KMS-11 (cell line): ENCODE measurements around the gene STXBP6.

Source experiments
- H2AFZ ChIP-seq: fragments of 200-600 bp; sonication (generic); 2 replicates; pipeline ENCODE4 v1.6.1; 2016; ENCODE audit warnings: antibody characterized with exemption, mixed run types, low read depth
- H3K27ac ChIP-seq: fragments of 200-600 bp; sonication (generic); 2 replicates; pipeline ENCODE4 v1.6.1; 2016; ENCODE audit warnings: mild to moderate bottlenecking, mixed run types
- H3K27me3 ChIP-seq: fragments of 200-600 bp; sonication (generic); 2 replicates; pipeline ENCODE4 v1.6.1; 2017; ENCODE audit warnings: mild to moderate bottlenecking, low read depth, mixed run types, moderate library complexity; ENCODE audit not compliant: insufficient read depth
- H3K36me3 ChIP-seq: fragments of 200-600 bp; sonication (generic); 2 replicates; pipeline ENCODE4 v1.6.1; 2017; ENCODE audit warnings: mild to moderate bottlenecking, mixed run types; ENCODE audit not compliant: insufficient read depth
- H3K4me1 ChIP-seq: fragments of 200-600 bp; sonication (generic); 2 replicates; pipeline ENCODE4 v1.6.1; 2016; ENCODE audit warnings: mild to moderate bottlenecking, low read depth, mixed run types; ENCODE audit not compliant: poor library complexity, severe bottlenecking
- H3K4me2 ChIP-seq: fragments of 200-600 bp; sonication (generic); 2 replicates; pipeline ENCODE4 v1.7.0; 2016; ENCODE audit warnings: mild to moderate bottlenecking, mixed run types
- H3K4me3 ChIP-seq: fragments of 200-600 bp; sonication (generic); IDR thresholded peaks from 2 replicates; pipeline ENCODE4 v1.6.1; 2017; ENCODE audit warnings: low read depth, low read length, mixed read lengths; ENCODE audit not compliant: insufficient read depth
- H3K79me2 ChIP-seq: fragments of 200-600 bp; sonication (generic); 2 replicates; pipeline ENCODE4 v1.6.1; 2016; ENCODE audit warnings: low read depth, mixed run types; ENCODE audit not compliant: insufficient read depth
- H3K9ac ChIP-seq: fragments of 200-600 bp; sonication (generic); 2 replicates; pipeline ENCODE4 v1.6.1; 2016; ENCODE audit warnings: mild to moderate bottlenecking, mixed run types
- H4K20me1 ChIP-seq: fragments of 200-600 bp; sonication (generic); 2 replicates; pipeline ENCODE4 v1.6.1; 2016; ENCODE audit warnings: mild to moderate bottlenecking, mixed run types; ENCODE audit not compliant: insufficient read depth
- CTCF ChIP-seq: fragments of 200-600 bp; sonication (generic); conservative IDR thresholded peaks from 2 replicates; pipeline ENCODE4 v1.6.1; 2017; ENCODE audit warnings: low read depth, mild to moderate bottlenecking, antibody characterized with exemption, low read length, moderate library complexity, mixed read lengths

The STXBP6 gene

GRCh38 chr14:25086821-25087396, 37.0 kb upstream of the STXBP6 start:
- H3K36me3 ChIP-seq: no peaks in the 10 kb centered on the region
- H3K27ac ChIP-seq: no peak overlapping the region
- no peaks in the 10 kb centered on the region for H3K79me2 ChIP-seq
- no peaks in the 10 kb centered on the region for H3K4me1 ChIP-seq
- no peaks in the 10 kb centered on the region for H3K27me3 ChIP-seq
- no peak overlapping the region for H3K9ac ChIP-seq
- TF ChIP-seq CTCF: no peak
- H4K20me1 ChIP-seq: no peaks in the 10 kb centered on the region
- H3K4me3 ChIP-seq: no peak overlapping the region
- H3K4me2 ChIP-seq: no peak overlapping the region
- no peak overlapping the region for H2AFZ ChIP-seq

- Histone ChIP-seq H3K4me3 (no peak overlapping the region), H3K9ac (no peak overlapping the region), H3K79me2 (no peaks in the 10 kb centered on the region), H4K20me1 (no peaks in the 10 kb centered on the region), H3K36me3 (no peaks in the 10 kb centered on the region), H3K4me1 (no peaks in the 10 kb centered on the region), H2AFZ (no peak overlapping the region), H3K27me3 (no peaks in the 10 kb centered on the region), H3K4me2 (no peak overlapping the region), H3K27ac (no peak overlapping the region)
- TF ChIP-seq CTCF: no peak
Observed at GRCh38 chr14:25086081-25086480, 36.1 kb upstream of the STXBP6 start.

GRCh38 chr14:25080682-25081081, 30.7 kb upstream of the STXBP6 start:
- Histone ChIP-seq H4K20me1 (no peaks in the 10 kb centered on the region), H3K4me1 (no peaks in the 10 kb centered on the region), H3K79me2 (no peaks in the 10 kb centered on the region), H3K4me3 (no peak overlapping the region), H3K27ac (no peak overlapping the region), H3K9ac (no peak overlapping the region), H3K4me2 (no peak overlapping the region), H3K27me3 (no peaks in the 10 kb centered on the region), H2AFZ (no peak overlapping the region), H3K36me3 (no peaks in the 10 kb centered on the region)
- no peak for TF ChIP-seq CTCF

GRCh38 chr14:25079311-25079710, 29.4 kb upstream of the STXBP6 start:
- no peaks in the 10 kb centered on the region for H4K20me1 ChIP-seq
- no peak overlapping the region for H3K4me3 ChIP-seq
- no peaks in the 10 kb centered on the region for H3K36me3 ChIP-seq
- no peaks in the 10 kb centered on the region for H3K4me1 ChIP-seq
- H2AFZ ChIP-seq: no peak overlapping the region
- no peak overlapping the region for H3K4me2 ChIP-seq
- no peaks in the 10 kb centered on the region for H3K27me3 ChIP-seq
- no peak overlapping the region for H3K27ac ChIP-seq
- no peaks in the 10 kb centered on the region for H3K79me2 ChIP-seq
- no peak overlapping the region for H3K9ac ChIP-seq
- no peak for TF ChIP-seq CTCF
